ENCODE data around the gene KCNC4.

Gene KCNC4

DNA sequence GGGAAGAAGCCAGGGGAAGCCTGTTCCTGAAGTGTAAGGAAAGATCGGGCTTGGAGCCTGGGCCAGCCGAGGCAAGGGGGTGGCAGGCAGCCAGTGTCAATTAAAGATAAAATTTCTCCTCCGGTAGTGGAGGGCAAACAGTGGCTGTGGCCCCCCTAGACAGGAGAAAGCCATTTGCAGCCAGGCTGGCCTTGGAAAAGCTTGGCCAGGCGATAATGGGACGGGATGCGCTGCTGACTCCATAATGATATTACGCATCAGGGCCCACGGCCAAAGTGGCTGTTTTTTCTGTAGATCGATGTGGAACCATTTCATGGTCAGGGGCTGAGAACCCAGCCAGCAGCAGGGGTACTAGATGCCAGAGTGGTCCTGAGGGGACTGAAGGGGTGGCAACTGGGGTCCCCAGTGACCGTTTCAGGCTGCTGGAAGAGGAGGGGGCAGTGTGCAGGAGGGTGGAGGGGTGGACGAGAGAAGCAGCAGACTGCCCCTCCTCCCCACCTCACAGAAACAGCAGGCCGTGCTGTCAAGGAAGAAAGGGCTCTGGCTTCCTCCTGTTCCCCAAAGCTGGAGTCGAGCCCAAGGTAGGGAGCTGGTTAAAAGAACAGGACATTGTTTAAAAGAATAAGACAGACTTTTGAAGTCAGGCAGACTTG, 25.2 kb downstream of the KCNC4 start:
- TF ChIP-seq CTCF (IDR thresholded peaks at IDR 0.05; ENCODE audit: low read depth, low read length, missing control alignments) = no peak
- DNase-seq (ENCODE audit: low read depth) = no peak
- no peak overlapping the region for H3K4me3 ChIP-seq (ENCODE audit: low read depth, low read length)

GRCh38 chr1:110235834-110236682, 25.9 kb downstream of the KCNC4 start:
- no peak for TF ChIP-seq CTCF (IDR thresholded peaks at IDR 0.05; ENCODE audit: low read depth, low read length, missing control alignments)
- H3K4me3 ChIP-seq (ENCODE audit: low read depth, low read length) = no peak overlapping the region
- no peak for DNase-seq (ENCODE audit: low read depth)

- H3K4me3 ChIP-seq (ENCODE audit: low read depth, low read length) = no peak overlapping the region
- no peak for DNase-seq (ENCODE audit: low read depth)
- TF ChIP-seq CTCF (IDR thresholded peaks at IDR 0.05; ENCODE audit: low read depth, low read length, missing control alignments) = no peak
Measured at GRCh38 chr1:110237386-110238152, 27.5 kb downstream of the KCNC4 start.

DNA sequence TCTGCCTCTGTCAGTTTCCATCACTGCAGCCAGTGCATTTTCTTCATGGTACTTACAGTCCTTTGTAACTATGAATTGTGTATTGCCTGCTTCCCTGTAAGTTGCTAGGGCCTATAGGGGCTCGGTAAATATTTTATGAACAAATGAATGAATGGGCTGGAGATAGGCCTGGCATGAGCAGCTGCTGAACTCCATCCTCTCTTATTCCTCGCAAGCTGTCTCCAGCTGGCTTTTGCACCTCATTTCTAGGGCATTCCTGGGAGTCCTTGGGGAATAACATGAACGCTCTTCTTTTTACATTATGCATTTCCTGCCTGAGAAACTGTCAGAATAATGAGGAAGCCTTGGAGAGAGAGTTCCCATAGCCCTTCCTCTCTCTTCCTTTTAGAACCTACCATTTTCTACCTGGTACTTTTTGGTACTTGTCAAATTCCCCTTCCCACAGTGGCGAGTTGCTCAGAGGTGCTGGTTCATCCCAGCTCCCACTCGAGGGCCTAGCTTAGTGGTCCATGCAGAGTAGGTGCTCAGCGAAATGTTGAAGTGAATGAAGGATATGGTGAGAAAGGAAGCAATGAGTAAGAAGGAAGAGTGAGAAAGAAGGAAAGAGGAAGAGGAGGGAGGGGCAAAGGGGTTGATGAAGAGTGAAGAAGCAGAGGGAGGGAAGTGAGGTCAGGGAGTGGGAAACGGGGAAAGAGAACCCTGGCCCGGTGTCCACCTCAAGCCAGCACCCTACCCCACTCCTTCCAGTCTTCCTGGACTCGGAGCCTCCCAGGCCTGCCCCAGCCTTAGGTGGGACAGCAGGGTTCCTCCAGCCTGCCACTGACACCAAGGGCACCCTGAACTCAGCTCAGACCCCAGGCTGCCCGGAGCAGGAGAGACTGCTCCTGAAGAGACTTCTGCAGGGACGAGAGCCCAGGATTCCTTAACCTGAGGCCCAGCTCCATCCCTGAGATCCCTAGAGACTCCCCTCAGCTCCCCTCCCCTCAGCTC, 29.6 kb downstream of the KCNC4 start:
- no peak for DNase-seq (ENCODE audit: low read depth)
- no peak for TF ChIP-seq CTCF (IDR thresholded peaks at IDR 0.05; ENCODE audit: low read depth, low read length, missing control alignments)
- H3K4me3 ChIP-seq (ENCODE audit: low read depth, low read length) = no peak overlapping the region

DNA sequence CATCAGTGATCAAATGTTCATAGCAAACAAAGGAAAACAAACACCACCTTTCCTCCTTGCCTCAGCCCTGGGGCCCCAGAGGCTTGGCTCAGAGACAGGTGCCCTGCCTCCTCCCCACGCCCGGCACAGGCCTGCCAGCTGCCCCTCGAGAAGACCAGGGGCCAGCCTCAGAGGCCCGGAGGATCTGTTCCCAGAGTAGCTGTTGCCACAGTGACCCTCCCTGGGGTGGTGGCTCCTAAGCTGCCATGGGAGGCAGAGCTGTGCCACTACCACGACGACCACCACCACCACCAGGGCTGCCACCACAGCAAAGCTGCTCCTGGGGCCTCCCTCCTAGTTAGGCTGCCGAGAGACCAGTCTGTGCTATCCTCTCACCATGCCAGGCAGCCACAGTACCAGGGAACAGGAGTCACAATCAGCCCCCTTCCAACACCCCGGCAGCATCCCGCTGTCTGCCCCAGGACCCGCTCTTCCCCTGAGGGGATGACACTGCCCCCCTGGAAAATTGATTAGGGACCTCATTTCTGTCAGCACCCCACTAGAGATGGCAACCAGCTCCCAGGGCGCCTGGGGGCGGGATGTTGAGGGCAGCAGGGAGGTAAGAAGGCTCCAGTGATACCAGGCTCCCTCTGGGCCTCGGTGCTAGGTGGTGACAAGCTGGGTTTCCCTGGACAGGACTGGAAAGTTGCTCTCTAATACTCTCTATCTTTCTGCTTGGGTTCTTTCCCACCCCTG, 30.5 kb downstream of the KCNC4 start:
- no peak overlapping the region for H3K4me3 ChIP-seq (ENCODE audit: low read depth, low read length)
- no peak for DNase-seq (ENCODE audit: low read depth)
- TF ChIP-seq CTCF (IDR thresholded peaks at IDR 0.05; ENCODE audit: low read depth, low read length, missing control alignments) = no peak
